ENCODE measurements around the gene FOXA1.

FOXA1 gene

GRCh38 chr14:37589715-37590427, 5.2 kb downstream of the FOXA1 start:
- DNase-seq (ENCODE audit: low read depth) = no peak

- DNase-seq (ENCODE audit: low read depth) = no peak
Measured at GRCh38 chr14:37588956-37589714, 5.9 kb downstream of the FOXA1 start.

GRCh38 chr14:37588667-37588955, 6.4 kb downstream of the FOXA1 start:
- no peak for DNase-seq (ENCODE audit: low read depth)

GRCh38 chr14:37587881-37588666, 7.0 kb downstream of the FOXA1 start:
- no peak for DNase-seq (ENCODE audit: low read depth)

GRCh38 chr14:37587131-37587803, 7.8 kb downstream of the FOXA1 start:
- no peak for DNase-seq (ENCODE audit: low read depth)

- DNase-seq (ENCODE audit: low read depth) = no peak
Measured at GRCh38 chr14:37586797-37587130, 8.3 kb downstream of the FOXA1 start.

- DNase-seq (ENCODE audit: low read depth) = no peak
Measured at GRCh38 chr14:37585971-37586796, 8.9 kb downstream of the FOXA1 start.

GRCh38 chr14:37585101-37585511, 9.9 kb downstream of the FOXA1 start:
- DNase-seq (ENCODE audit: low read depth) = no peak

- no peak for DNase-seq (ENCODE audit: low read depth)
Measured at GRCh38 chr14:37584211-37585100, 10.6 kb downstream of the FOXA1 start.

- DNase-seq (ENCODE audit: low read depth) = no peak
Measured at GRCh38 chr14:37583358-37584210, 11.5 kb downstream of the FOXA1 start.

GRCh38 chr14:37580146-37580545, 14.9 kb downstream of the FOXA1 start:
- peak; percentile 74 for DNase-seq (ENCODE audit: low read depth)

- no peak for DNase-seq (ENCODE audit: low read depth)
Measured at GRCh38 chr14:37579274-37579673, 15.8 kb downstream of the FOXA1 start.

GRCh38 chr14:37573356-37573755, 21.7 kb downstream of the FOXA1 start:
- peak; percentile 43 for DNase-seq (ENCODE audit: low read depth)

GRCh38 chr14:37571391-37571790, 23.7 kb downstream of the FOXA1 start:
- no peak for DNase-seq (ENCODE audit: low read depth)

GRCh38 chr14:37569729-37570128, 25.3 kb downstream of the FOXA1 start:
- DNase-seq (ENCODE audit: low read depth) = no peak

GRCh38 chr14:37566811-37567371, 28.2 kb downstream of the FOXA1 start:
- no peak for DNase-seq (ENCODE audit: low read depth)

- no peak for DNase-seq (ENCODE audit: low read depth)
Measured at GRCh38 chr14:37565550-37565949, 29.5 kb downstream of the FOXA1 start.

- DNase-seq (ENCODE audit: low read depth) = no peak
Measured at GRCh38 chr14:37563189-37563588, 31.9 kb downstream of the FOXA1 start.

- DNase-seq (ENCODE audit: low read depth) = peak; percentile 5
Measured at GRCh38 chr14:37559386-37559785, 35.7 kb downstream of the FOXA1 start.

Data from ELR (cell line).